HepG2 (cell line): ENCODE data around the gene PVR. TPM values are rescaled to one million over a fixed set of nuclear protein-coding genes. Genes with fewer than 3 reads are reported as not detected.

ENCODE experiments used
- CHD2 ChIP-seq: IDR thresholded peaks from 2 replicates; pipeline ENCODE4 v1.6.1; 2011; ENCODE audit warnings: low read depth, low read length, improper control_type of control experiment
- DR1 ChIP-seq: sonication (generic); formaldehyde crosslinking; IDR thresholded peaks from 2 replicates; pipeline ENCODE4 v1.8.0; 2021; ENCODE audit warnings: mild to moderate bottlenecking, missing genetic modification reagents, inconsistent platforms
- PRPF4 ChIP-seq: fragments of 200-400 bp; formaldehyde crosslinking; IDR thresholded peaks from 2 replicates; pipeline ENCODE4 v1.6.1; 2016; ENCODE audit warnings: low read length, low read depth; ENCODE audit not compliant: poor library complexity, severe bottlenecking
- RFXANK ChIP-seq: IDR thresholded peaks from 2 replicates; pipeline ENCODE4 v1.6.1; 2016
- SMARCC2 ChIP-seq: fragments of 450-650 bp; IDR thresholded peaks from 2 replicates; pipeline ENCODE4 v1.6.1; 2017; ENCODE audit warnings: antibody characterized with exemption, mild to moderate bottlenecking
- ZSCAN29 ChIP-seq: sonication (generic); formaldehyde crosslinking; conservative IDR thresholded peaks from 2 replicates; pipeline ENCODE4 v1.4.0; 2020; ENCODE audit warnings: mild to moderate bottlenecking, missing genetic modification reagents
- polyA plus RNA-seq, 8 experiments: library from polyadenylated mRNA; depleted of rRNA in 3 of 8; stranded (reverse) in 7 of 8; unstranded in 1 of 8; fragments of >200 nt; fragmentation: Illumina TruSeq in 4 of 8; extraction: Trizol in 4 of 8; gene quantifications; 2 replicates each; pipeline versions ENCODE4 v1.2.1 to v1.2.3, GENCODE V29; 2011 to 2016; ENCODE audit warnings: low read depth in 4 of 8, missing spikeins in 1 of 8, mixed read lengths in 1 of 8; ENCODE audit not compliant: insufficient read depth in 1 of 8
- total RNA-seq, 5 experiments: library from RNA; depleted of rRNA; stranded (reverse); fragments of >200 nt; fragmentation: Illumina TruSeq; extraction: Trizol; gene quantifications; 2 replicates each; pipeline ENCODE4 v1.2.3, GENCODE V29; 2016; ENCODE audit warnings: low read depth in 1 of 5
- TF ChIP-seq, protein P1 (sequence below): sonication (generic); formaldehyde crosslinking; conservative IDR thresholded peaks from 2 replicates; pipeline ENCODE4 v1.4.0; 2020; ENCODE audit warnings: mild to moderate bottlenecking, missing genetic modification reagents, moderate library complexity
- TF ChIP-seq, protein P2 (sequence below): sonication (generic); formaldehyde crosslinking; IDR thresholded peaks from 2 replicates; pipeline ENCODE4 v1.4.0; 2020; ENCODE audit warnings: missing genetic modification reagents
- TF ChIP-seq, protein P3 (sequence below): sonication (generic); formaldehyde crosslinking; IDR thresholded peaks from 2 replicates; pipeline ENCODE4 v1.4.0; 2020; ENCODE audit warnings: missing genetic modification reagents, borderline replicate concordance
- TF ChIP-seq, protein P4 (sequence below): sonication (generic); formaldehyde crosslinking; IDR thresholded peaks from 2 replicates; pipeline ENCODE4 v1.4.0; 2020; ENCODE audit warnings: missing genetic modification reagents, borderline replicate concordance

PVR gene
- total and polyA plus RNA-seq, 2 of the 13 experiments (the other 11 are each of a cell fraction or from before 2014, with no cell fraction given), result 43.4 to 46.6 TPM

DNA sequence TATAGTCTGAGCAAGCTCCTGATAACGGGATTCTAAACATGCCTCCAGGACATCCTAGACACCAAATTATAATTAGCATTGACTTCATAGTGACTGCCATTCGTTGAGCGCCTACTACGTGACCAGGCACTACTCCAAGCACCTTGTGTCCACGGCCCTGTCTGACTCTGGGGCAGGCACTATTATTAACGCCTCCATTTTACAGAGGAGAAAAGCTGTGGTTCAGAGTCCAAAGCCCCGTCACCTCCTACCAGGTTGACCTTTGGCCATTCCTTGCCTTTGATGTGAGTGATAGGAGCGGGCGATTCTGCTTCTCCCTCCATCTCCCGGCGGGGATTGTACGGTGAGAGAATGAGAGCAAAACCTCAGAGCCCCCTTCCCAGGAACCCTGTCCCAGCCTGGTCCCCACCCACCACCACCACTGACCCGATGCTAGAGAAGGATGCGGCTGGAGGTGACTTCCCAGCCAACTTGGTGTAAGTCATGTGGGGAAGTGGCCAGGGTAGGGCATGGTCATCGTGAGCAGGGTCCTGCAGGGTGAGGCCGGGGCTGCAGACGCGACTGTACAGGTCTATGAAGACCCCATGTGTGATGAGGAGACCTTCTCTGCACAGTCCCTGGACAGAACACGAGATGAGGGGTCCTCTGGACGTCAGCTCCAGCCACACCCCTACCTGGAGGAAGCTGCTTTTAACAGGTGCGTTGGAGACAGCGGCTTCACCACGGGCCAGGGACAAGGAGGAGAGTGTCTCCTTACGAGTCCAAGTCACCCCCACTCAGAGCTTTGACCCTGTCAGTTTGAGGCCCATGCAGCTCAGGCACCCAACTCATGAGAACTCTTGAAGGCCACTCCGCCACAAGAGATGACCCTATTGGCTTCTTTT is 30.2 kb upstream of the PVR start, which contains the start of gene IGSF23 (continued):
- TF ChIP-seq, protein P1, sequence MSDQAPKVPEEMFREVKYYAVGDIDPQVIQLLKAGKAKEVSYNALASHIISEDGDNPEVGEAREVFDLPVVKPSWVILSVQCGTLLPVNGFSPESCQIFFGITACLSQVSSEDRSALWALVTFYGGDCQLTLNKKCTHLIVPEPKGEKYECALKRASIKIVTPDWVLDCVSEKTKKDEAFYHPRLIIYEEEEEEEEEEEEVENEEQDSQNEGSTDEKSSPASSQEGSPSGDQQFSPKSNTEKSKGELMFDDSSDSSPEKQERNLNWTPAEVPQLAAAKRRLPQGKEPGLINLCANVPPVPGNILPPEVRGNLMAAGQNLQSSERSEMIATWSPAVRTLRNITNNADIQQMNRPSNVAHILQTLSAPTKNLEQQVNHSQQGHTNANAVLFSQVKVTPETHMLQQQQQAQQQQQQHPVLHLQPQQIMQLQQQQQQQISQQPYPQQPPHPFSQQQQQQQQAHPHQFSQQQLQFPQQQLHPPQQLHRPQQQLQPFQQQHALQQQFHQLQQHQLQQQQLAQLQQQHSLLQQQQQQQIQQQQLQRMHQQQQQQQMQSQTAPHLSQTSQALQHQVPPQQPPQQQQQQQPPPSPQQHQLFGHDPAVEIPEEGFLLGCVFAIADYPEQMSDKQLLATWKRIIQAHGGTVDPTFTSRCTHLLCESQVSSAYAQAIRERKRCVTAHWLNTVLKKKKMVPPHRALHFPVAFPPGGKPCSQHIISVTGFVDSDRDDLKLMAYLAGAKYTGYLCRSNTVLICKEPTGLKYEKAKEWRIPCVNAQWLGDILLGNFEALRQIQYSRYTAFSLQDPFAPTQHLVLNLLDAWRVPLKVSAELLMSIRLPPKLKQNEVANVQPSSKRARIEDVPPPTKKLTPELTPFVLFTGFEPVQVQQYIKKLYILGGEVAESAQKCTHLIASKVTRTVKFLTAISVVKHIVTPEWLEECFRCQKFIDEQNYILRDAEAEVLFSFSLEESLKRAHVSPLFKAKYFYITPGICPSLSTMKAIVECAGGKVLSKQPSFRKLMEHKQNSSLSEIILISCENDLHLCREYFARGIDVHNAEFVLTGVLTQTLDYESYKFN (CRISPR knock-in tag), result peak; percentile 95
- TF ChIP-seq SMARCC2 (no peak), CHD2 (no peak; the same call in 1 of the 2 replicates), PRPF4 (no peak), DR1 (CRISPR knock-in tag) (no peak), RFXANK (CRISPR knock-in tag) (no peak), ZSCAN29 (CRISPR knock-in tag) (peak; percentile 85)
- TF ChIP-seq, protein P2, sequence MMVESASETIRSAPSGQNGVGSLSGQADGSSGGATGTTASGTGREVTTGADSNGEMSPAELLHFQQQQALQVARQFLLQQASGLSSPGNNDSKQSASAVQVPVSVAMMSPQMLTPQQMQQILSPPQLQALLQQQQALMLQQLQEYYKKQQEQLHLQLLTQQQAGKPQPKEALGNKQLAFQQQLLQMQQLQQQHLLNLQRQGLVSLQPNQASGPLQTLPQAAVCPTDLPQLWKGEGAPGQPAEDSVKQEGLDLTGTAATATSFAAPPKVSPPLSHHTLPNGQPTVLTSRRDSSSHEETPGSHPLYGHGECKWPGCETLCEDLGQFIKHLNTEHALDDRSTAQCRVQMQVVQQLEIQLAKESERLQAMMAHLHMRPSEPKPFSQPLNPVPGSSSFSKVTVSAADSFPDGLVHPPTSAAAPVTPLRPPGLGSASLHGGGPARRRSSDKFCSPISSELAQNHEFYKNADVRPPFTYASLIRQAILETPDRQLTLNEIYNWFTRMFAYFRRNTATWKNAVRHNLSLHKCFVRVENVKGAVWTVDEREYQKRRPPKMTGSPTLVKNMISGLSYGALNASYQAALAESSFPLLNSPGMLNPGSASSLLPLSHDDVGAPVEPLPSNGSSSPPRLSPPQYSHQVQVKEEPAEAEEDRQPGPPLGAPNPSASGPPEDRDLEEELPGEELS (CRISPR knock-in tag), result peak; percentile 74; the same call in 1 of the 2 replicates
- TF ChIP-seq, protein P3, sequence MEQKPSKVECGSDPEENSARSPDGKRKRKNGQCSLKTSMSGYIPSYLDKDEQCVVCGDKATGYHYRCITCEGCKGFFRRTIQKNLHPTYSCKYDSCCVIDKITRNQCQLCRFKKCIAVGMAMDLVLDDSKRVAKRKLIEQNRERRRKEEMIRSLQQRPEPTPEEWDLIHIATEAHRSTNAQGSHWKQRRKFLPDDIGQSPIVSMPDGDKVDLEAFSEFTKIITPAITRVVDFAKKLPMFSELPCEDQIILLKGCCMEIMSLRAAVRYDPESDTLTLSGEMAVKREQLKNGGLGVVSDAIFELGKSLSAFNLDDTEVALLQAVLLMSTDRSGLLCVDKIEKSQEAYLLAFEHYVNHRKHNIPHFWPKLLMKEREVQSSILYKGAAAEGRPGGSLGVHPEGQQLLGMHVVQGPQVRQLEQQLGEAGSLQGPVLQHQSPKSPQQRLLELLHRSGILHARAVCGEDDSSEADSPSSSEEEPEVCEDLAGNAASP (CRISPR knock-in tag), result peak; percentile 23; the same call in 1 of the 2 replicates
- TF ChIP-seq, protein P4, sequence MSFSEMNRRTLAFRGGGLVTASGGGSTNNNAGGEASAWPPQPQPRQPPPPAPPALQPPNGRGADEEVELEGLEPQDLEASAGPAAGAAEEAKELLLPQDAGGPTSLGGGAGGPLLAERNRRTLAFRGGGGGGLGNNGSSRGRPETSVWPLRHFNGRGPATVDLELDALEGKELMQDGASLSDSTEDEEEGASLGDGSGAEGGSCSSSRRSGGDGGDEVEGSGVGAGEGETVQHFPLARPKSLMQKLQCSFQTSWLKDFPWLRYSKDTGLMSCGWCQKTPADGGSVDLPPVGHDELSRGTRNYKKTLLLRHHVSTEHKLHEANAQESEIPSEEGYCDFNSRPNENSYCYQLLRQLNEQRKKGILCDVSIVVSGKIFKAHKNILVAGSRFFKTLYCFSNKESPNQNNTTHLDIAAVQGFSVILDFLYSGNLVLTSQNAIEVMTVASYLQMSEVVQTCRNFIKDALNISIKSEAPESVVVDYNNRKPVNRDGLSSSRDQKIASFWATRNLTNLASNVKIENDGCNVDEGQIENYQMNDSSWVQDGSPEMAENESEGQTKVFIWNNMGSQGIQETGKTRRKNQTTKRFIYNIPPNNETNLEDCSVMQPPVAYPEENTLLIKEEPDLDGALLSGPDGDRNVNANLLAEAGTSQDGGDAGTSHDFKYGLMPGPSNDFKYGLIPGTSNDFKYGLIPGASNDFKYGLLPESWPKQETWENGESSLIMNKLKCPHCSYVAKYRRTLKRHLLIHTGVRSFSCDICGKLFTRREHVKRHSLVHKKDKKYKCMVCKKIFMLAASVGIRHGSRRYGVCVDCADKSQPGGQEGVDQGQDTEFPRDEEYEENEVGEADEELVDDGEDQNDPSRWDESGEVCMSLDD, result no peak
